Measurements from ENCODE around the gene MEGF8. TPM values are rescaled to one million over a fixed set of nuclear protein-coding genes. Genes with fewer than 3 reads are reported as not detected.
A peak's percentile ranks its signal among the peaks of the same experiment; 100 is the strongest.

Gene MEGF8
- total and polyA plus RNA-seq, 10 of the 15 experiments (the other 5 are each of a cell fraction or from before 2014, with no cell fraction given): 0.43 to 12.8 (median 2.7) TPM

DNA sequence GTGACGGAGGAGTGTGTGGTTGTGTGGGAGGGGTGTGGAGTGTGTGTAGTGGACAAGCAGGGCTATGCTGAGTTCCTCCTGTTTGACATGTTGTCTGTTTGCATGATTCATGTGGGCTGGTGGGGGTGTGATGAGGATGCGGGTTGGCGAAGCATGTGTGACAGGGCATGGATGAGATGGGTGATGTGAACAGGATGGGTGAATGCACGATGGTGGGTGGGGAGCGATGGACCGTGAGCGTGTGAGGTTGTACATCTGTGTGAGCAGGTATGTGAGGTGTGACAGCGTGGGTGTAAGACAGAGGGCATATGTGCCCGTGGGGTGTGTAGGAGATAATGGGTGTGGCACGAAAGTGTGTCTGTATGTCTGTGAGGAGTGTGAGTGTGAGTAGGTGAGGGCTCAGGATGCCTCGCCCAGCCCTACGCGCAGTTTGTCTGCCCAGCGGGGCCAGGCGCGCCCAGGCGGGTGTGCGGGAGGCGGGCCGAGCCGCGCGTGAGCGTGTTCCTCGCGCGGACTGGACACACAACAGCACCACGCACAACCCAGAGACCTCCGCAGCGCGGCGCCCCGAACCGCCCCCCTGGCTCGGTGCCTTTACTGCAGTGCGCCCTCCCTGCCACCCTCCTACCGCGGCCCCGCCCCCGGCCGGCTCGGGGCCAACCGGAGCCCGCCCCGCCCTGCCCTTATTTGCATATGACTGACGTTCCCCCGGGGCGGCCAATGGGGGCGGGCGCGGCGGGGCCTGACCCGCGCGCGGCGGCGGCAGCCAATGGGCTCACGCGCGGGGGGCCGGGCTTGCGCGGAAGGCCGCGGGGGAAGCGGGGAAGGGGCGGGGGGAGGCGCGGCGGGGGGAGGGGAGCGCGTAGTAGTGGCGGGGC, 42.0 kb upstream of the MEGF8 start (continued):
- peak; percentile 75 for TF ChIP-seq SMARCA5 (IDR thresholded peaks at IDR 0.05)
- TF ChIP-seq POLR2A (IDR thresholded peaks at IDR 0.05; ENCODE audit: low read depth, low read length): peak; percentile 68
- peak; percentile 97 for TF ChIP-seq BACH1 (IDR thresholded peaks at IDR 0.05; ENCODE audit: borderline replicate concordance)
- TF ChIP-seq MTA3 (IDR thresholded peaks at IDR 0.05; ENCODE audit: borderline replicate concordance, low read length): peak; percentile 67; the same call in 1 of the 2 replicates
- peak; percentile 100 for TF ChIP-seq HDGF (IDR thresholded peaks at IDR 0.05)
- TF ChIP-seq, protein P1, sequence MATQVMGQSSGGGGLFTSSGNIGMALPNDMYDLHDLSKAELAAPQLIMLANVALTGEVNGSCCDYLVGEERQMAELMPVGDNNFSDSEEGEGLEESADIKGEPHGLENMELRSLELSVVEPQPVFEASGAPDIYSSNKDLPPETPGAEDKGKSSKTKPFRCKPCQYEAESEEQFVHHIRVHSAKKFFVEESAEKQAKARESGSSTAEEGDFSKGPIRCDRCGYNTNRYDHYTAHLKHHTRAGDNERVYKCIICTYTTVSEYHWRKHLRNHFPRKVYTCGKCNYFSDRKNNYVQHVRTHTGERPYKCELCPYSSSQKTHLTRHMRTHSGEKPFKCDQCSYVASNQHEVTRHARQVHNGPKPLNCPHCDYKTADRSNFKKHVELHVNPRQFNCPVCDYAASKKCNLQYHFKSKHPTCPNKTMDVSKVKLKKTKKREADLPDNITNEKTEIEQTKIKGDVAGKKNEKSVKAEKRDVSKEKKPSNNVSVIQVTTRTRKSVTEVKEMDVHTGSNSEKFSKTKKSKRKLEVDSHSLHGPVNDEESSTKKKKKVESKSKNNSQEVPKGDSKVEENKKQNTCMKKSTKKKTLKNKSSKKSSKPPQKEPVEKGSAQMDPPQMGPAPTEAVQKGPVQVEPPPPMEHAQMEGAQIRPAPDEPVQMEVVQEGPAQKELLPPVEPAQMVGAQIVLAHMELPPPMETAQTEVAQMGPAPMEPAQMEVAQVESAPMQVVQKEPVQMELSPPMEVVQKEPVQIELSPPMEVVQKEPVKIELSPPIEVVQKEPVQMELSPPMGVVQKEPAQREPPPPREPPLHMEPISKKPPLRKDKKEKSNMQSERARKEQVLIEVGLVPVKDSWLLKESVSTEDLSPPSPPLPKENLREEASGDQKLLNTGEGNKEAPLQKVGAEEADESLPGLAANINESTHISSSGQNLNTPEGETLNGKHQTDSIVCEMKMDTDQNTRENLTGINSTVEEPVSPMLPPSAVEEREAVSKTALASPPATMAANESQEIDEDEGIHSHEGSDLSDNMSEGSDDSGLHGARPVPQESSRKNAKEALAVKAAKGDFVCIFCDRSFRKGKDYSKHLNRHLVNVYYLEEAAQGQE (IDR thresholded peaks at IDR 0.05; ENCODE audit: low read depth, low read length): no peak
- no peak for TF ChIP-seq SRF (IDR thresholded peaks at IDR 0.05; ENCODE audit: low read depth in 2 of 2, low read length in 2 of 2)
- TF ChIP-seq SMAD1 (IDR thresholded peaks at IDR 0.05; ENCODE audit: low read depth, partially characterized antibody): peak; percentile 65
- no peak for TF ChIP-seq ZNF687 (IDR thresholded peaks at IDR 0.05)
- TF ChIP-seq POLR2AphosphoS2 (IDR thresholded peaks at IDR 0.05; ENCODE audit: low read depth, low read length): peak; percentile 61; the same call in 1 of the 2 replicates
- TF ChIP-seq, protein P2, sequence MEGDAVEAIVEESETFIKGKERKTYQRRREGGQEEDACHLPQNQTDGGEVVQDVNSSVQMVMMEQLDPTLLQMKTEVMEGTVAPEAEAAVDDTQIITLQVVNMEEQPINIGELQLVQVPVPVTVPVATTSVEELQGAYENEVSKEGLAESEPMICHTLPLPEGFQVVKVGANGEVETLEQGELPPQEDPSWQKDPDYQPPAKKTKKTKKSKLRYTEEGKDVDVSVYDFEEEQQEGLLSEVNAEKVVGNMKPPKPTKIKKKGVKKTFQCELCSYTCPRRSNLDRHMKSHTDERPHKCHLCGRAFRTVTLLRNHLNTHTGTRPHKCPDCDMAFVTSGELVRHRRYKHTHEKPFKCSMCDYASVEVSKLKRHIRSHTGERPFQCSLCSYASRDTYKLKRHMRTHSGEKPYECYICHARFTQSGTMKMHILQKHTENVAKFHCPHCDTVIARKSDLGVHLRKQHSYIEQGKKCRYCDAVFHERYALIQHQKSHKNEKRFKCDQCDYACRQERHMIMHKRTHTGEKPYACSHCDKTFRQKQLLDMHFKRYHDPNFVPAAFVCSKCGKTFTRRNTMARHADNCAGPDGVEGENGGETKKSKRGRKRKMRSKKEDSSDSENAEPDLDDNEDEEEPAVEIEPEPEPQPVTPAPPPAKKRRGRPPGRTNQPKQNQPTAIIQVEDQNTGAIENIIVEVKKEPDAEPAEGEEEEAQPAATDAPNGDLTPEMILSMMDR (IDR thresholded peaks at IDR 0.05 in 2 of 3, conservative IDR thresholded peaks at IDR 0.05 in 1 of 3; ENCODE audit: control insufficient read depth in 2 of 3, extremely low read depth in 1 of 3, insufficient read depth in 1 of 3, low read depth in 3 of 3, low read length in 3 of 3): peak in 1 of 3 experiments; percentile 22; a peak in 1 of 6 replicates
- TF ChIP-seq FOXK2 (IDR thresholded peaks at IDR 0.05): peak; percentile 58
- peak; percentile 51 for TF ChIP-seq RUNX3 (IDR thresholded peaks at IDR 0.05; ENCODE audit: low read length)
- peak; percentile 17; the same call in 1 of the 2 replicates for TF ChIP-seq MXI1 (IDR thresholded peaks at IDR 0.05; ENCODE audit: low read depth, low read length)
- peak; percentile 74; the same call in 1 of the 2 replicates for TF ChIP-seq PAX5 (IDR thresholded peaks at IDR 0.05; ENCODE audit: borderline replicate concordance, low read depth, low read length)
- TF ChIP-seq KLF5 (IDR thresholded peaks at IDR 0.05; ENCODE audit: partially characterized antibody): no peak
- TF ChIP-seq, protein P3, sequence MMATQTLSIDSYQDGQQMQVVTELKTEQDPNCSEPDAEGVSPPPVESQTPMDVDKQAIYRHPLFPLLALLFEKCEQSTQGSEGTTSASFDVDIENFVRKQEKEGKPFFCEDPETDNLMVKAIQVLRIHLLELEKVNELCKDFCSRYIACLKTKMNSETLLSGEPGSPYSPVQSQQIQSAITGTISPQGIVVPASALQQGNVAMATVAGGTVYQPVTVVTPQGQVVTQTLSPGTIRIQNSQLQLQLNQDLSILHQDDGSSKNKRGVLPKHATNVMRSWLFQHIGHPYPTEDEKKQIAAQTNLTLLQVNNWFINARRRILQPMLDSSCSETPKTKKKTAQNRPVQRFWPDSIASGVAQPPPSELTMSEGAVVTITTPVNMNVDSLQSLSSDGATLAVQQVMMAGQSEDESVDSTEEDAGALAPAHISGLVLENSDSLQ (IDR thresholded peaks at IDR 0.05): peak; percentile 87
- 0 out of 2 replicates have a peak, but pooled peaks have one; percentile 45 for TF ChIP-seq RFX5 (IDR thresholded peaks at IDR 0.05; ENCODE audit: low read depth, low read length)
- TF ChIP-seq CREB1 (IDR thresholded peaks at IDR 0.05; ENCODE audit: low read depth): peak; percentile 54; the same call in 1 of the 2 replicates

Data from GM12878 (cell line).